HL-60 (cell line): ENCODE data around the gene UGT1A4.

Experiments
- GABPA ChIP-seq: IDR thresholded peaks from 2 replicates; pipeline ENCODE4 v1.6.1; 2012; ENCODE audit warnings: low read depth
- POLR2AphosphoS5 ChIP-seq: IDR thresholded peaks from 2 replicates; pipeline ENCODE4 v1.6.1; 2012; ENCODE audit warnings: low read depth
- SPI1 ChIP-seq: IDR thresholded peaks from 2 replicates; pipeline ENCODE4 v1.6.1; 2012; ENCODE audit warnings: low read depth, mild to moderate bottlenecking, borderline replicate concordance
- TF ChIP-seq, protein P1 (sequence below): IDR thresholded peaks from one replicate; pipeline ENCODE4 v1.5.1; 2011; ENCODE audit warnings: low read length, control low read depth, inconsistent platforms; ENCODE audit not compliant: insufficient read depth
- TF ChIP-seq, protein P2 (sequence below): IDR thresholded peaks from 2 replicates; pipeline ENCODE4 v1.6.1; 2012; ENCODE audit warnings: low read depth; ENCODE audit not compliant: insufficient replicate concordance

DNA sequence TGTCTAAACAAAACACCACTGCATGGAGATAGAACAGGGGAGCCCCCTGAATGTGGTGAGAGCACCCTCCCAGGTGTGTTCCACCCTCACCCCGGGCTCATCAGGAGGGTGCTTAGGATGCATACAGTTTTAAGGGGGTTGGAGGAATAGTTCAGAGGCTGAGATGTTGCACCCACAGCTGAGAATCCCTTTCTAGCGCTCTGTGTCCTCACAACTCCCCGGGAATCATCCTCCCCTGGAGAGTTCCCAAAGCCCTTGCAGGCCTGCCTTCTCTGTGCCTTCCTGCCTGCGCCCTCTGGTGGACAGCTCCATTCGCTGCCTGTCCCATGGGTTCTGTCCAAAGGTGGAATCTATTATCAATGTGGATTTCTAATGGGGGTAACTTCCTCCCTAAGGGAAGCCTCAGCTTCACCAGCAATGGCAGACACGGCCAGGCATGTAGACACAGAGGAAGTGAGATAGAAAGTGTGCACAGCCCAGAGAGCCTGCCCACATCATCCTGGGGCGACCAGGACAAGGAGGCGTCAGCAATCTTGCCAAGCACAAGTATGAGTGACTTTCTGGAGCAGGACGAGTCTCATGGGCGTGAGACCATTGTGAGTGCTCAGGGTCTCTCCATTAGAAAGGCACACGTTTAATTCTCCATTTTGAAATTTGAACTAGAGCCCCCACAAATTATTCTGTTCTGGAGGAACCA lies 7.1 kb upstream of the UGT1A4 start:
- TF ChIP-seq GABPA (no peak), POLR2AphosphoS5 (no peak), SPI1 (no peak; the same call in 1 of the 2 replicates)
- TF ChIP-seq, protein P1, sequence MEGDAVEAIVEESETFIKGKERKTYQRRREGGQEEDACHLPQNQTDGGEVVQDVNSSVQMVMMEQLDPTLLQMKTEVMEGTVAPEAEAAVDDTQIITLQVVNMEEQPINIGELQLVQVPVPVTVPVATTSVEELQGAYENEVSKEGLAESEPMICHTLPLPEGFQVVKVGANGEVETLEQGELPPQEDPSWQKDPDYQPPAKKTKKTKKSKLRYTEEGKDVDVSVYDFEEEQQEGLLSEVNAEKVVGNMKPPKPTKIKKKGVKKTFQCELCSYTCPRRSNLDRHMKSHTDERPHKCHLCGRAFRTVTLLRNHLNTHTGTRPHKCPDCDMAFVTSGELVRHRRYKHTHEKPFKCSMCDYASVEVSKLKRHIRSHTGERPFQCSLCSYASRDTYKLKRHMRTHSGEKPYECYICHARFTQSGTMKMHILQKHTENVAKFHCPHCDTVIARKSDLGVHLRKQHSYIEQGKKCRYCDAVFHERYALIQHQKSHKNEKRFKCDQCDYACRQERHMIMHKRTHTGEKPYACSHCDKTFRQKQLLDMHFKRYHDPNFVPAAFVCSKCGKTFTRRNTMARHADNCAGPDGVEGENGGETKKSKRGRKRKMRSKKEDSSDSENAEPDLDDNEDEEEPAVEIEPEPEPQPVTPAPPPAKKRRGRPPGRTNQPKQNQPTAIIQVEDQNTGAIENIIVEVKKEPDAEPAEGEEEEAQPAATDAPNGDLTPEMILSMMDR, result peak; percentile 96
- TF ChIP-seq, protein P2, sequence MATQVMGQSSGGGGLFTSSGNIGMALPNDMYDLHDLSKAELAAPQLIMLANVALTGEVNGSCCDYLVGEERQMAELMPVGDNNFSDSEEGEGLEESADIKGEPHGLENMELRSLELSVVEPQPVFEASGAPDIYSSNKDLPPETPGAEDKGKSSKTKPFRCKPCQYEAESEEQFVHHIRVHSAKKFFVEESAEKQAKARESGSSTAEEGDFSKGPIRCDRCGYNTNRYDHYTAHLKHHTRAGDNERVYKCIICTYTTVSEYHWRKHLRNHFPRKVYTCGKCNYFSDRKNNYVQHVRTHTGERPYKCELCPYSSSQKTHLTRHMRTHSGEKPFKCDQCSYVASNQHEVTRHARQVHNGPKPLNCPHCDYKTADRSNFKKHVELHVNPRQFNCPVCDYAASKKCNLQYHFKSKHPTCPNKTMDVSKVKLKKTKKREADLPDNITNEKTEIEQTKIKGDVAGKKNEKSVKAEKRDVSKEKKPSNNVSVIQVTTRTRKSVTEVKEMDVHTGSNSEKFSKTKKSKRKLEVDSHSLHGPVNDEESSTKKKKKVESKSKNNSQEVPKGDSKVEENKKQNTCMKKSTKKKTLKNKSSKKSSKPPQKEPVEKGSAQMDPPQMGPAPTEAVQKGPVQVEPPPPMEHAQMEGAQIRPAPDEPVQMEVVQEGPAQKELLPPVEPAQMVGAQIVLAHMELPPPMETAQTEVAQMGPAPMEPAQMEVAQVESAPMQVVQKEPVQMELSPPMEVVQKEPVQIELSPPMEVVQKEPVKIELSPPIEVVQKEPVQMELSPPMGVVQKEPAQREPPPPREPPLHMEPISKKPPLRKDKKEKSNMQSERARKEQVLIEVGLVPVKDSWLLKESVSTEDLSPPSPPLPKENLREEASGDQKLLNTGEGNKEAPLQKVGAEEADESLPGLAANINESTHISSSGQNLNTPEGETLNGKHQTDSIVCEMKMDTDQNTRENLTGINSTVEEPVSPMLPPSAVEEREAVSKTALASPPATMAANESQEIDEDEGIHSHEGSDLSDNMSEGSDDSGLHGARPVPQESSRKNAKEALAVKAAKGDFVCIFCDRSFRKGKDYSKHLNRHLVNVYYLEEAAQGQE, result no peak
